Central memory CD8-positive, alpha-beta T cell (primary cell): ENCODE results near the gene GALNT9.

Source experiments
- ATAC-seq: fragments of 150-1000 bp; cut with Tn5 transposase; replicated peaks from 2 replicates; pipeline ENCODE4 v1.10.0; 2022; ENCODE audit warnings: mild to moderate bottlenecking, moderate FRiP score, moderate number of reproducible peaks; ENCODE audit not compliant: poor library complexity, severe bottlenecking; ENCODE audit errors: extremely low read depth
- DNase-seq, 2 donors: peaks; one replicate each; pipeline ENCODE4 v3.0.0; 2021; ENCODE audit warnings: low spot score in 2 of 2
- H3K27ac Mint-ChIP-seq: one replicate; pipeline ENCODE4 v1.8.0; 2022; ENCODE audit warnings: low read depth, mild to moderate bottlenecking, moderate library complexity, mixed read lengths
- H3K27me3 Mint-ChIP-seq: one replicate; pipeline ENCODE4 v1.8.0; 2022; ENCODE audit warnings: mixed read lengths
- H3K36me3 Mint-ChIP-seq: one replicate; pipeline ENCODE4 v1.8.0; 2022; ENCODE audit warnings: mild to moderate bottlenecking, moderate library complexity, mixed read lengths; ENCODE audit not compliant: insufficient read depth
- H3K4me1 Mint-ChIP-seq: one replicate; pipeline ENCODE4 v1.8.0; 2022; ENCODE audit warnings: mixed read lengths
- H3K4me3 Mint-ChIP-seq: one replicate; pipeline ENCODE4 v1.8.0; 2022; ENCODE audit warnings: mild to moderate bottlenecking, moderate library complexity, mixed read lengths
- H3K9me3 Mint-ChIP-seq: one replicate; pipeline ENCODE4 v1.8.0; 2022; ENCODE audit warnings: mixed read lengths

GALNT9 gene

DNA sequence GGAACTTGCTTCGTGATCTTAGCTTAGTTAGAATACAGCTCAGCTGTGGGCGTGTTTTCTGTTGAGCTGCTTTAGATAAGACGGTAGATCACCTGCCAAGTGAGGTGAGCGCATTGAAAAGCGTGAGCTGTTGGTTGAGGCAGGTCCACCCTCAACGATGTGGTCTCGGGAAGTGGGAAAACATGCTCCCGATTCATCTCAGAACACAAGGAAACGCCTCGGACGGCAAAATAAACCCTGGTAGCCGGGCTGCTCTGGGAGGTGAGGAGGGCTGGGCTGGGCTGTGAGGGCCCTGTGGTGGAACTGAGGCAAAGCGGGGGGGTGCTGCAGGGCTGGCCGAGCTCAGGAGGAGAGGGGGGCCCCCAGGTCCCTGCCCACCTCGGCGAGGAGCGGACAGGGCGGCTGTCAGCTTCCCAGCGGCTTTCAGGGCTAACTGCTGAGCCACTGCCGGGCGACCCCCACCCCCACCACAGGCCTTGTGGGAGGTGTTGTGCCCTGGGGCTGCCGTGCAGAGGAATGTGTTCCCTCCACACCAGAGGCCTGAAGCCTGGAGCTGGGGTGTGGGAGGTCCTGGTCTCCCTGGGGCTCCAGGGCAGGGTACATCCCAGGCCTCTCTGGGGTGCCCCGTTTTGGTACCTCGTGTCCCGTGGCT is 154.4 kb downstream of the GALNT9 start:
- no peak for DNase-seq
- peaks cover 2% of the 10 kb centered on the region for H3K36me3 Mint-ChIP-seq
- H3K9me3 Mint-ChIP-seq = no peaks in the 10 kb centered on the region
- H3K27me3 Mint-ChIP-seq = peaks cover 23% of the 10 kb centered on the region
- no peak overlapping the region for H3K27ac Mint-ChIP-seq
- peaks cover 16% of the 10 kb centered on the region for H3K4me1 Mint-ChIP-seq
- ATAC-seq = no peak
- no peak overlapping the region for H3K4me3 Mint-ChIP-seq

DNA sequence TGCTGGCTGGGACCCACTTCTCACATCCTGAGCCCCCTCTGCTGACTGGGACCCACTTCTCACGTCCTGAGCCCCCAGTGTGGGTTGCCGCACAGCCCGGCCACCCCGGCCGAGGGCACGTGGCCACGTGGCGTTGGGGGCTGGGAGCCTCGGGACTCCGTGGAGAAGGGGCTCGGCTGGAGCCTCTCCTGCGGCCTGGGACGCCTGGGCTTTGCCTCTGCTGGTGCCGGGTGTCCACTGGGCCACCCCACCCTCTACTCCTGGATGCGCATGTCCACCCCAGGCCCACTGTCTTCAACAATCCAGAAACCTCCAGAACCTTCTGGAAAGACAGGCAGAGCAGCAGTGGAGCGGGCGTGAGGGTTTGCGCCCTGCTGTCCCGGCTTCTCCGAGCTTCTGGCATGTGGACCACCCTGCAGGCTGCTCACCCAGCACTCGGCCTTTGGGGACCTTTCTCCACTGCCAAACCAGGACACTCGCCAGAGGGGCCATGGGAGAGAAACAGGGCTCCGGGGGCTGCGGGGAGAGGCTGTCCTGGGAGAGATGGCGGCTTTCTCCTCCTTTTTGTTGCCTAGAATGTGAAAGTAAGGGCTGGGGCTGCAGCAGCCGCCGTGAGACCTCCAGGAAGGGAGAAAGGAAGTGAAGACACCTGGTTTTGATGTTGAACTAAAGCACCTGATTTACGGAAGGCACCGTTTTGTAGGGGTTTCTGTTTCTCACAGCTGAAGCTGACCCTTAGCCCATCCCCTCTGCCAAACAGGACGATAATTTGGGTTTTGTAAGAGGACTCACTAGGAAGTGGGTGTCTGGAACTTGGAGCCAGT is 155.2 kb downstream of the GALNT9 start:
- H3K4me1 Mint-ChIP-seq = peaks cover 14% of the 10 kb centered on the region
- DNase-seq = no peak
- H3K4me3 Mint-ChIP-seq = no peak overlapping the region
- H3K9me3 Mint-ChIP-seq = no peaks in the 10 kb centered on the region
- peaks cover 23% of the 10 kb centered on the region for H3K27me3 Mint-ChIP-seq
- no peak for ATAC-seq
- H3K36me3 Mint-ChIP-seq = peaks cover 2% of the 10 kb centered on the region
- no peak overlapping the region for H3K27ac Mint-ChIP-seq

DNA sequence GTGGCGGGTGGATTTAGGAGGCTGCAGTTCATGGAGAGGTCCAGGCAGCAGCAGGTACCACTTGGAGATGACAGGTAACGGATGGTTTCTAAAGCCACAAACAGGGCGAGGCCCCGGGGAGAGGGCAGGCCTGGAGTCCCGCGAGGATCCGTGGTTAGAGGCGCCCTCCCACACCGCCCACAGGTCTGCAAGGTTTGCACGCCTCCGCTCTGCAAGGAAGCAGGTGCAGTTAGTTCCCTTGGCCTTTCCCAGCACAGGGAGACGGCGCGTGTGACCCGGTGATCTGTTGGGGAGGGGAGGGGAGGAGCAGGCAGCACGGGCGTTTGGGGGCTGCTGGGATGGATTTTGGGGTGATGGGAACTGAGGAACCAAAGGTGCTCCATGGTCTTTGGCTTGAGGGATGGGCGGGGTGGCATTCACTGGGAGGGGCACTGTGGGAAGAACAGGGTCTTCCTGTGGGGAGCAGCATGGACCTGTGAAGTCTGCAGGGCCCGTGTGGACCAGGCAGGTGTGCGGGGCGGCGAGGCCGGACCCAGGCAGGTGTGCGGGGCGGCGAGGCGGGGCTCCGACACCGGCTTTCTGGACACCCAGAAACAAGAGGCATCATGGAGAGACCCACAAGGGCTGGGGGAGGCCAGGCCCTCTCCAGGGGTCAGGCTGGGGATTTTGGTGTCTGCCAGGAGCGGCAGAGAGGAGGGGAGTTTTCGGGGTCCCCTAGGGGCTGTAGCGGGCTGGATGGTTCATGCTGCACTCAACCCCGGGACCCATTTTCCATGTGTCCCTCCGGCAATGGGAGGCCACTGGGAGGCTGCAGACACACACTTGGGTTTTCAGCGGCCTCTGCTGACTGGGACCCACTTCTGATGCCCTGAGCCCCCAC is 156.0 kb downstream of the GALNT9 start:
- H3K9me3 Mint-ChIP-seq = no peaks in the 10 kb centered on the region
- ATAC-seq (no peak), DNase-seq (no peak)
- H3K27me3 Mint-ChIP-seq = peaks cover 23% of the 10 kb centered on the region
- peaks cover 8% of the 10 kb centered on the region for H3K4me1 Mint-ChIP-seq
- H3K4me3 Mint-ChIP-seq = no peak overlapping the region
- no peak overlapping the region for H3K27ac Mint-ChIP-seq
- H3K36me3 Mint-ChIP-seq = peaks cover under 1% of the 10 kb centered on the region

DNA sequence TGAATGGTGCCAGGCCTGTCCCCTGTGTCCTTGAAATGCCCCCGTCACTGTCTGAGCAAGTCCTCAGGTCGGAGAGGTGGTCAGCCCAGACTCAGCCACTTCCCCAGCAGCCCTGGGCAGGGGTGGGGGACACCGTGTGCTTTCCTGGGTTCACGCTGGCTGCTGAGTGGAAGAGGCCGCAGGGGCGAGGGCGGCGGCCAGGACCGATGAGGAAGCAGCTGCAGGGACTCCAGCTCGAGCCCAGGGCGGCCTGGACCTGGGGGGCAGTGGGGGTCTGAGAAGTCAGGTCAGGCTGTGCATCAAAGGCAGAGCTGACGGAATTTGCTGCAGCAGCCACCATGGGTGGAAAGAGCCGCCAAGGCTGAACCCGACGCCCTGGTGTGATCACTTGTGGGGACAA is 156.8 kb downstream of the GALNT9 start:
- peaks cover 23% of the 10 kb centered on the region for H3K27me3 Mint-ChIP-seq
- no peak for DNase-seq
- H3K4me3 Mint-ChIP-seq = no peak overlapping the region
- no peak overlapping the region for H3K27ac Mint-ChIP-seq
- H3K36me3 Mint-ChIP-seq = no peaks in the 10 kb centered on the region
- peaks cover 8% of the 10 kb centered on the region for H3K4me1 Mint-ChIP-seq
- no peak for ATAC-seq
- no peaks in the 10 kb centered on the region for H3K9me3 Mint-ChIP-seq

- no peak for DNase-seq
- Mint-ChIP-seq H3K9me3 (no peaks in the 10 kb centered on the region), H3K4me3 (no peak overlapping the region), H3K27ac (no peak overlapping the region), H3K36me3 (no peaks in the 10 kb centered on the region), H3K27me3 (peaks cover 22% of the 10 kb centered on the region), H3K4me1 (peaks cover 8% of the 10 kb centered on the region)
- no peak for ATAC-seq
Observed at GRCh38 chr12:132171968-132172521, 157.3 kb downstream of the GALNT9 start.

DNA sequence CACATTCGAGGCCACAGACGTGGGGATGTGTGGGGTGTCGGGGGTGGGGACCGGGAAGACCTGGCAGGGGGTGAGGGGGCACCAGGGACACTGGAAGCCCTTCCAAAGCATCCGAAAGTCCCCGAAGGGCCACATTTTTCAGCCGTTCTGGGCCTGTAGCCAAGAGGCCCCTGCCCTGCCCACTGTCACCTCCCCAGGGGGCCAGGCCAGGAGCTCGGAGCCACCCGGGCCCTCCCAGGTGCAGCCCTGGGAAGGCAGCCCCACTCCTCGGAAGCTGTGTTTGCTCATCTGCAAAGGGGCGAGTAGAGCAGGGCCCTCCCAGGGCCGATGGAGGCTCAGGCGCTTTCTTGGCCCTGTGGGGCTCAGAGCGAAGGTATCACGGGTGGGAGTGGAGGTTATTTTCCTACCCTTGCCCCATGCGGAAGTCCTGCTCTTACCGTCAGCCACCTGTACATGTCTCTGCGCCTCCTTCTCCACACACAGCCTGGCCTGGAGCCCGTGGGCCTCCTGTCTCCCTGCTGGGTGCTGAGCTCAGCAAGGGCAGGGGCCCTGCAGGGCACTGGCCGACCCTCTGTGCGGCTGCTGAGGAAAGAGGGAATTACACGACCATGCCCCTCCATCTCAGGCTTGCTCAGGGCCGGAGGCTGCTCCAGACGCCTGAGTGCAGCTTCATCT is 158.0 kb downstream of the GALNT9 start:
- ATAC-seq = no peak
- no peak overlapping the region for H3K27ac Mint-ChIP-seq

DNA sequence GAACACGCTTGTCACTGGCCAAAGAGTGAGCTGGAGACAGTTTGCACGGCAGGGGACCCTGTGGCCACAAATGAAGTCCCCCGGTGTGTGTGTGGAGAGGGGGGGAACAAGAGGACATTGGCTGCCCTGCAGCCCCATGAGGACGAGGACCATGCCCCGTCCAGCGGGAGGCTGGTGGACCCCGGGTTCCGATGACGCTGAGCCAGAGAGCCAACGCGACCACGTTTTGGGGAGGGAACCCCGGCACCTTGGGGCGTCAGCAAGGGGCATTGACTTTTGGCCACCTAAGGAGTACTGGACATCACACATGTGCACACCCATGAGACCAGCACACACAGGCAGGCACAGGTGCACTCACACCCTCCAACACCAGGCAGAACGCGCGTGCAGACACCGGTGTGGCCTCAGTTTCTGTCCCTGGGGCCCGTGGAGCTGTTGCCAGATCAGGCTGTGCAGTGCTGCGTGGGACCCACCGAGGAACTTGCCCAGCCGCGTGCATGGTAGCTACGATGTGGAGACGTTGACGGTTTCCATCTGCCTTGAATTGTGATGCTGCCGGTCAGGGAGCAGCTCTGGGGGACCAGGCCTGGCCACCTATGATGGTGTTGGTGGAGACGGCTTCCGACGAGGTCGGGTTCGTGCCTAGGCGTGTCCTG is 158.6 kb downstream of the GALNT9 start:
- no peak overlapping the region for H3K4me3 Mint-ChIP-seq
- ATAC-seq (no peak), DNase-seq (no peak)
- no peak overlapping the region for H3K27ac Mint-ChIP-seq
- peaks cover 13% of the 10 kb centered on the region for H3K27me3 Mint-ChIP-seq
- H3K4me1 Mint-ChIP-seq = peaks cover 8% of the 10 kb centered on the region
- H3K9me3 Mint-ChIP-seq = no peaks in the 10 kb centered on the region
- no peaks in the 10 kb centered on the region for H3K36me3 Mint-ChIP-seq

More for the DNA sequence above, 158.0 kb downstream of the GALNT9 start:
- Mint-ChIP-seq H3K9me3 (no peaks in the 10 kb centered on the region), H3K27me3 (peaks cover 16% of the 10 kb centered on the region), H3K4me1 (peaks cover 8% of the 10 kb centered on the region), H3K36me3 (no peaks in the 10 kb centered on the region), H3K4me3 (no peak overlapping the region)
- no peak for DNase-seq

DNA sequence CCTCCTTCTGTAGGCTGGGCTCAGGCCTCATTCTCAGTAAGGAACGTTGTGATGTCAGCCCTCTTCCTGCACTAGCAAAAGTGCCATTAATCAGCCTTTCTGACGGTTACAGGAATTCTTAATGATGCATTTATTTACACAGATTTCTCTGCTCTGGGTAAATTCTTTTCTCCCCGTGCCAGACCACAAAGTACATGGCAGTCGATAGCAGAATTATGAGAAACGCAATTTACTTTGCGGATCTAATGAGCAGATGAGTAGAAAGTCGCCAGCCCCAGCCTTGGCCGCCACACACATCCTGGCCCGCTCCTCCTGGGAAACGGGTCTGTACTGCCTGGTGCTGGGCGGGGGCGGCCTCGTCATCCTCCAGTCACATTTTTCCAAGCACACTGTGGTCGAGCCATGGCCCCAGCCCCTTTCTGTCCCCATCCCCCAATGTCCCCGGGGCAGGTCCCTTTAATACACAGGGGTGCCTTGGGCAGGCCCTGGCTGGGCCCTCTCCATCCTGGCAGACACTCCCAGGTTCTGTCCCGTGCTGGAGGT is 159.2 kb downstream of the GALNT9 start:
- H3K4me3 Mint-ChIP-seq = no peak overlapping the region
- H3K4me1 Mint-ChIP-seq = peaks cover 8% of the 10 kb centered on the region
- peaks cover 13% of the 10 kb centered on the region for H3K27me3 Mint-ChIP-seq
- no peaks in the 10 kb centered on the region for H3K36me3 Mint-ChIP-seq
- ATAC-seq (no peak), DNase-seq (no peak)
- no peaks in the 10 kb centered on the region for H3K9me3 Mint-ChIP-seq
- H3K27ac Mint-ChIP-seq = no peak overlapping the region

DNA sequence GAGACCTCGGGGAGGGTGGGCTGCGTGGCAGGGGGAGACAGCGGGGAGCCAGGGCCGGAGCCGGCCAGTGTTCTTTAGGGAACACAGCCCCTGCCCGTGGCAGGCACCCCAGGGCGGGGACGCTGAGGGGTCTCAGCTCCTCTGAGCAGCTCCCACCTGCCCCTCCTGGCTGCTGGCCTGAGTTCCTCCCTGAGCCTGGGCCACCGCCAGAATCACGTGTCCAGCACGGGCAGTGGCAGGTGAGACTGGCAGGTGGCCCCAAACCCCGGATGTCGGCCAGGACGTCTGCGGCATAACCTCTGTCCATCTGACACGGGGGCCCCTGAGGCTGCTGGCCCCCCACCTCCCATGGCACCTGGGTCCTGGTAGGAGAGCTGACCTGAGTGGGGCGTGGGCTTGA is 160.0 kb downstream of the GALNT9 start:
- Mint-ChIP-seq H3K4me1 (peaks cover 10% of the 10 kb centered on the region), H3K4me3 (no peak overlapping the region), H3K27ac (no peak overlapping the region), H3K27me3 (peaks cover 13% of the 10 kb centered on the region), H3K36me3 (no peaks in the 10 kb centered on the region), H3K9me3 (no peaks in the 10 kb centered on the region)
- no peak for DNase-seq
- ATAC-seq = no peak

DNA sequence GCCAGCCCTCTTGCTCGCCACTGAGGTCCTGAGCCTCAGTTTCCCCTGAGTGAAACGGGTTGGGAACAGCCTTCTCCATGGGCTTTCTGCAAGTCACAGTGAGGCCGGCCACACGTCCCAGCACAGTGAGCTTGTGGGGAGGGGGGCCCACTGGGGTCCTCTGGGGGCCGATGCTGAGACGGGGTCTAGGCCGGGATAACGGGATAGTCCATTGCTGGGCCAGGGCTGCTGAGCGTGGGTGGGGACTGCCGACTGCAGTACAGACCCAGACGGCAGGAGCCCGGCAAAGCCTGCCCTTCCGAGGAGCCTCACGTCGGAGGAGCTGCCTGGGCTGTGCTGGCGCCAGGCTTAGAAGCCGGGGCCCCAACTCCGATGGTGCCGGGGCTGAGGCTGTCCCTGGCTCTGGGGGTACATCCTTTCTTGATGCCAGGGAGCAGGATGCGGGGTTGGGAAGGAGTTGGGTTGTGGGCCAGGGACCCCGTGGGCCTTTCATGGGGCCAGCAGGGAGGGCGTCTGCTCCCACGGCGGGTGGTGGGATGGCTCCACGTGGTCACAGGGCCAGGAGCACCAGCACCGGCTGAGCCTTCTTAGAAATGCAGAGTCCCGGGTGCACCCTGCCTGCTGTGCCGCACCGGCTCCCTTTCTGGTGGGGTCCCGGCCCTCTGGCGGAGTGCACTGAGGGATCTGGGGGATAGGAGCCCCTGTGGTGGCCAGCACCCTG is 160.9 kb downstream of the GALNT9 start:
- peaks cover 15% of the 10 kb centered on the region for H3K4me1 Mint-ChIP-seq
- no peaks in the 10 kb centered on the region for H3K9me3 Mint-ChIP-seq
- ATAC-seq = no peak
- H3K27me3 Mint-ChIP-seq = peaks cover 11% of the 10 kb centered on the region
- H3K27ac Mint-ChIP-seq = no peak overlapping the region
- no peak overlapping the region for H3K4me3 Mint-ChIP-seq
- no peaks in the 10 kb centered on the region for H3K36me3 Mint-ChIP-seq
- no peak for DNase-seq
